Ovary (tissue), 9 donors: ENCODE results near the gene TMTC4. TPM values are rescaled to one million over a fixed set of nuclear protein-coding genes. Genes with fewer than 3 reads are reported as not detected.

ENCODE experiments used
- DNase-seq, 5 donors: peaks; one replicate each; pipeline ENCODE4 v3.0.0-alpha.2; 2019 to 2020
- H3K27ac ChIP-seq, 2 donors: fragments of 200-600 bp; one replicate each; pipeline versions ENCODE4 v1.5.1 to v1.8.0; 2019 to 2022
- H3K27me3 ChIP-seq: fragments of 200-600 bp; one replicate; pipeline ENCODE4 v1.8.0; 2022
- H3K36me3 ChIP-seq: fragments of 200-600 bp; sonication (generic); one replicate; pipeline ENCODE4 v1.5.1; 2019
- H3K4me1 ChIP-seq: one replicate; pipeline ENCODE4 v1.8.1; 2013; ENCODE audit warnings: mild to moderate bottlenecking, moderate library complexity; ENCODE audit not compliant: insufficient read depth
- H3K4me3 ChIP-seq: fragments of 200-600 bp; sonication (generic); one replicate; pipeline ENCODE4 v1.5.1; 2017
- H3K9me3 ChIP-seq, 2 donors: fragments of 200-600 bp in 1 of 2; sonication (generic) in 1 of 2; one replicate each; pipeline versions ENCODE4 v1.5.1 to v1.8.1; 2013 to 2019; ENCODE audit warnings: mild to moderate bottlenecking in 1 of 2, moderate library complexity in 1 of 2
- CTCF ChIP-seq, 3 donors: fragments of 450-650 bp in 2 of 3; fragments of 200-600 bp in 1 of 3; IDR thresholded peaks; one replicate each; pipeline versions ENCODE4 v1.5.1 to v1.8.0; 2016 to 2022; ENCODE audit warnings: antibody characterized with exemption in 3 of 3, mild to moderate bottlenecking in 1 of 3
- EP300 ChIP-seq: sonication (generic); formaldehyde crosslinking; IDR thresholded peaks from one replicate; pipeline ENCODE4 v1.6.1; 2017; ENCODE audit warnings: antibody characterized with exemption
- POLR2A ChIP-seq: fragments of 450-650 bp; IDR thresholded peaks from one replicate; pipeline ENCODE4 v1.6.1; 2017; ENCODE audit warnings: antibody characterized with exemption, mild to moderate bottlenecking, moderate library complexity
- WGBS, 3 donors: extraction: QIAGEN DNeasy Blood & Tissue Kit in 1 of 3; methylation state at CpG; one replicate each; pipeline versions ENCODE4 v1.1.5 to v1.1.7; 2013 to 2017; 5-methylcytosine and 5-hydroxymethylcytosine counted together
- intact Hi-C, 4 donors: fragments of 100-400 bp; cut with DNase I; formaldehyde crosslinking; loops; one replicate each; pipeline versions ENCODE4 v1.11.0 to v1.15.1; 2022 to 2023
- polyA plus RNA-seq, 2 donors: library from polyadenylated mRNA; stranded (reverse); fragments of 200-250 nt in 1 of 2; fragments of 350-450 nt in 1 of 2; fragmentation: Illumina TruSeq in 1 of 2; extraction: RNeasy Lipid Tissue Mini Kit (QIAGEN cat#74804) in 1 of 2; gene quantifications; one replicate each; pipeline ENCODE4 v1.2.3, GENCODE V29; 2013 to 2014
- total RNA-seq, 7 donors: library from RNA; depleted of rRNA in 2 of 7; stranded (reverse); fragments of >200 nt in 2 of 7; fragmentation: NEBNext Ultra II Directional in 3 of 7; extraction: Animal tissue kit (Norgen Biotek cat#: 25700) in 3 of 7; gene quantifications; one replicate each; pipeline versions ENCODE4 v1.1.0 to v1.2.4, GENCODE V29; 2016 to 2023
- donor health status: DM: no; HTN: no; CAD: no; lungs with moderate emphysema.
- donor health status: DM: no; HTN: no; CAD: no.
- donor health status: Bipolar disorder and iron deficiency.
- donor health status: DM: yes; HTN: yes; CAD: no.
- donor health status: DM: no; HTN: no; CAD: no.
- donor health status: DM: yes; HTN: yes; CAD: no.

Gene TMTC4
- total and polyA plus RNA-seq, 9 donors, result 5.9 to 22.4 (median 10.7) TPM

GRCh38 chr13:100658363-100658762 lies 16.2 kb downstream of the TMTC4 start:
- WGBS, 3 donors, result 41 to 49% (median 48%) methylated on average over 2 of the region's 2 CpGs
- no peaks in the 10 kb centered on the region for H3K36me3 ChIP-seq

GRCh38 chr13:100657881-100658315 lies 16.7 kb downstream of the TMTC4 start:
- Histone ChIP-seq H3K27me3 (no peaks in the 10 kb centered on the region), H3K36me3 (no peaks in the 10 kb centered on the region), H3K4me3 (no peak overlapping the region), H3K27ac (no peak overlapping the region), H3K9me3 (no peaks in the 10 kb centered on the region), H3K4me1 (no peaks in the 10 kb centered on the region)
- DNase-seq, result no peak
- intact Hi-C loops, result no loop called here
- TF ChIP-seq CTCF (IDR thresholded peaks at IDR 0.05) (no peak), POLR2A (no peak)
- 87 to 88% (median 87%) methylated on average over 5 of the region's 5 CpGs for WGBS, 3 donors

More at GRCh38 chr13:100658363-100658762, 16.2 kb downstream of the TMTC4 start:
- TF ChIP-seq CTCF (IDR thresholded peaks at IDR 0.05) (no peak), EP300 (no peak), POLR2A (no peak)
- H3K4me1 ChIP-seq, result no peaks in the 10 kb centered on the region
- H3K27ac ChIP-seq, result no peak overlapping the region
- no peak overlapping the region for H3K4me3 ChIP-seq
- no peak for DNase-seq
- intact Hi-C loops, result no loop called here
- H3K9me3 ChIP-seq, result no peaks in the 10 kb centered on the region
- no peaks in the 10 kb centered on the region for H3K27me3 ChIP-seq

- no peaks in the 10 kb centered on the region for H3K36me3 ChIP-seq
- H3K4me3 ChIP-seq, result no peak overlapping the region
- no peaks in the 10 kb centered on the region for H3K9me3 ChIP-seq
- H3K4me1 ChIP-seq, result no peaks in the 10 kb centered on the region
- TF ChIP-seq POLR2A (no peak), EP300 (no peak), CTCF (IDR thresholded peaks at IDR 0.05) (no peak)
- H3K27me3 ChIP-seq, result no peaks in the 10 kb centered on the region
- intact Hi-C loops, result no loop called here
- no peak overlapping the region for H3K27ac ChIP-seq
- 90 to 93% (median 91%) methylated on average over 2 of the region's 2 CpGs for WGBS, 3 donors
- no peak for DNase-seq
Observed at GRCh38 chr13:100652510-100652909, 22.1 kb downstream of the TMTC4 start.

- 81 to 82% (median 82%) methylated on average over 14 of the region's 14 CpGs for WGBS, 3 donors
Observed at GRCh38 chr13:100650326-100650725, 24.3 kb downstream of the TMTC4 start.

More at GRCh38 chr13:100650326-100650725, 24.3 kb downstream of the TMTC4 start:
- H3K4me1 ChIP-seq, result no peaks in the 10 kb centered on the region
- no peaks in the 10 kb centered on the region for H3K36me3 ChIP-seq
- intact Hi-C loops, result no loop called here
- H3K27me3 ChIP-seq, result no peaks in the 10 kb centered on the region
- no peak for TF ChIP-seq EP300
- no peak for TF ChIP-seq CTCF (IDR thresholded peaks at IDR 0.05)
- no peak overlapping the region for H3K27ac ChIP-seq
- no peak for DNase-seq
- no peak overlapping the region for H3K4me3 ChIP-seq
- H3K9me3 ChIP-seq, result no peaks in the 10 kb centered on the region
